Loucy (cell line): ENCODE measurements around the gene USP51.

Experiments
- EZH2phosphoT487 ChIP-seq: fragments of 200-600 bp; IDR thresholded peaks from 2 replicates; pipeline ENCODE4 v1.6.1; 2018; ENCODE audit warnings: antibody characterized with exemption, mild to moderate bottlenecking, moderate library complexity, borderline replicate concordance
- TF ChIP-seq, protein P1 (sequence below): fragments of 200-600 bp; sonication (generic); conservative IDR thresholded peaks from 2 replicates; pipeline ENCODE4 v1.5.1; 2014; ENCODE audit warnings: mild to moderate bottlenecking, antibody characterized with exemption, low read length

DNA sequence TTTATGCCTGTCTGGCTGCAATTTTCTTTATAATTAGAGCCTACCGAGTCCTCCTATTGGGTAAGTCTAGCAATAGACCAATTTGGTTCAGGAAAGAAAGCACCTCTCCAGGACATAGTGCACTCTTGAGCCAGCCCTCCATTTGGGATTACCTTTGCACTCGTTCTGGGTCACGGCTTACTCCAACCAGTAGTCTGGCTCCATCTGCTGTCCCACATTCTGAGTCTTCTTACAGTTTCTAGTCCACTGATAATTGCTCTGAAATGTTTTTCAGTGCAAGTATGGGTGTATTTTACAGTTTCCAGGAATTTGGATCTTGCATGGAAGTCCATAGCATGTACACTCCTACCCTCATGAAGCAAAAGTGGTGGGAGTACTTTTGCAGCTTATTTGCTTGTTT lies 34.8 kb upstream of the USP51 start:
- TF ChIP-seq, protein P1, sequence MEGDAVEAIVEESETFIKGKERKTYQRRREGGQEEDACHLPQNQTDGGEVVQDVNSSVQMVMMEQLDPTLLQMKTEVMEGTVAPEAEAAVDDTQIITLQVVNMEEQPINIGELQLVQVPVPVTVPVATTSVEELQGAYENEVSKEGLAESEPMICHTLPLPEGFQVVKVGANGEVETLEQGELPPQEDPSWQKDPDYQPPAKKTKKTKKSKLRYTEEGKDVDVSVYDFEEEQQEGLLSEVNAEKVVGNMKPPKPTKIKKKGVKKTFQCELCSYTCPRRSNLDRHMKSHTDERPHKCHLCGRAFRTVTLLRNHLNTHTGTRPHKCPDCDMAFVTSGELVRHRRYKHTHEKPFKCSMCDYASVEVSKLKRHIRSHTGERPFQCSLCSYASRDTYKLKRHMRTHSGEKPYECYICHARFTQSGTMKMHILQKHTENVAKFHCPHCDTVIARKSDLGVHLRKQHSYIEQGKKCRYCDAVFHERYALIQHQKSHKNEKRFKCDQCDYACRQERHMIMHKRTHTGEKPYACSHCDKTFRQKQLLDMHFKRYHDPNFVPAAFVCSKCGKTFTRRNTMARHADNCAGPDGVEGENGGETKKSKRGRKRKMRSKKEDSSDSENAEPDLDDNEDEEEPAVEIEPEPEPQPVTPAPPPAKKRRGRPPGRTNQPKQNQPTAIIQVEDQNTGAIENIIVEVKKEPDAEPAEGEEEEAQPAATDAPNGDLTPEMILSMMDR: no peak
- no peak for TF ChIP-seq EZH2phosphoT487
